ENCODE data around the gene DHX40. TPM values are rescaled to one million over a fixed set of nuclear protein-coding genes. Genes with fewer than 3 reads are reported as not detected.

Gene DHX40
- polyA plus RNA-seq, 1 donor (not counting 4 experiments of a cell fraction or from before 2014, with no cell fraction given): 30.7 TPM

DNA sequence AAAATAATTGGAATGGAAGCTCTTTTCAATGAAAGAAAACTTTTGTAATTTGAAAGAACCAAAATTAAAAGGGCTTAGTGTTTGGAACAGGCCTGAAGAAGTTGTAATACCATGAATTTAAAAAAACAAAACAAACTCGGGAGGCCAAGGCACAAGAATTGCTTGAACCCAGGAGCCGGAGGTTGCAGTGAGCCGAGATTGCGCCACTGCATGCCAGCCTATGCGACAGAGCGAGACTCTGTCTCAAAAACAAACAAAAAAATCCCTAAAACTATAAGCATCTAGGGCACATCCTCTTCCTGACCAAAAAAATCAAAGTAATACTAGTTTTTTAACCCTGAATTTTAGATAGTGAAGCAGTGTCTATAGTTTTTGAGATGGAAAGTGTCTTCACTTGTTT lies 67.0 kb downstream of the DHX40 start:
- no peak overlapping the region for H3K4me3 ChIP-seq (ENCODE audit: control insufficient read depth in 2 of 3, extremely low read depth in 1 of 3, insufficient read depth in 2 of 3, low read depth in 1 of 3, low read length in 3 of 3)
- peaks cover 4% of the 10 kb centered on the region for H3K4me1 ChIP-seq (ENCODE audit: control insufficient read depth, extremely low read depth, insufficient read depth, low read length)
- H3K4me2 ChIP-seq (ENCODE audit: control insufficient read depth, extremely low read depth, insufficient read depth, low read depth, low read length): no peak overlapping the region
- H2AFZ ChIP-seq (ENCODE audit: control insufficient read depth, low read length): no peak overlapping the region
- no peak overlapping the region for H3K27ac ChIP-seq (ENCODE audit: control insufficient read depth, insufficient read depth, low read length)
- no peaks in the 10 kb centered on the region for H3K27me3 ChIP-seq (ENCODE audit: control insufficient read depth, extremely low read depth, insufficient read depth, low read length)
- H3K9ac ChIP-seq (ENCODE audit: control insufficient read depth, extremely low read depth, insufficient read depth, low read length): no peak overlapping the region
- peaks cover 56% of the 10 kb centered on the region for H4K20me1 ChIP-seq (ENCODE audit: control insufficient read depth, extremely low read depth, insufficient read depth, low read length)
- peaks cover 95% of the 10 kb centered on the region for H3K79me2 ChIP-seq (ENCODE audit: control insufficient read depth, insufficient read depth, low read length)
- H3K36me3 ChIP-seq (ENCODE audit: control insufficient read depth in 2 of 2, extremely low read depth in 1 of 2, insufficient read depth in 2 of 2, low read length in 2 of 2): peaks cover 5 to 6% of the 10 kb centered on the region in 2 experiments
- no peak for FAIRE-seq
- DNase-seq (ENCODE audit: low read depth, low spot score): no peak
- H3K9me1 ChIP-seq (ENCODE audit: control insufficient read depth, extremely low read depth, insufficient read depth, low read length): peaks cover 2% of the 10 kb centered on the region
- no peaks in the 10 kb centered on the region for H3K9me3 ChIP-seq (ENCODE audit: control insufficient read depth, low read depth, low read length)
- TF ChIP-seq, protein P1, sequence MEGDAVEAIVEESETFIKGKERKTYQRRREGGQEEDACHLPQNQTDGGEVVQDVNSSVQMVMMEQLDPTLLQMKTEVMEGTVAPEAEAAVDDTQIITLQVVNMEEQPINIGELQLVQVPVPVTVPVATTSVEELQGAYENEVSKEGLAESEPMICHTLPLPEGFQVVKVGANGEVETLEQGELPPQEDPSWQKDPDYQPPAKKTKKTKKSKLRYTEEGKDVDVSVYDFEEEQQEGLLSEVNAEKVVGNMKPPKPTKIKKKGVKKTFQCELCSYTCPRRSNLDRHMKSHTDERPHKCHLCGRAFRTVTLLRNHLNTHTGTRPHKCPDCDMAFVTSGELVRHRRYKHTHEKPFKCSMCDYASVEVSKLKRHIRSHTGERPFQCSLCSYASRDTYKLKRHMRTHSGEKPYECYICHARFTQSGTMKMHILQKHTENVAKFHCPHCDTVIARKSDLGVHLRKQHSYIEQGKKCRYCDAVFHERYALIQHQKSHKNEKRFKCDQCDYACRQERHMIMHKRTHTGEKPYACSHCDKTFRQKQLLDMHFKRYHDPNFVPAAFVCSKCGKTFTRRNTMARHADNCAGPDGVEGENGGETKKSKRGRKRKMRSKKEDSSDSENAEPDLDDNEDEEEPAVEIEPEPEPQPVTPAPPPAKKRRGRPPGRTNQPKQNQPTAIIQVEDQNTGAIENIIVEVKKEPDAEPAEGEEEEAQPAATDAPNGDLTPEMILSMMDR (optimal IDR thresholded peaks at IDR 0.05 in 1 of 3, IDR thresholded peaks at IDR 0.05 in 1 of 3, conservative IDR thresholded peaks at IDR 0.05 in 1 of 3; ENCODE audit: extremely low read depth in 1 of 3, insufficient read depth in 2 of 3, low read length in 3 of 3): no peak
- no peak for TF ChIP-seq EZH2 (IDR thresholded peaks at IDR 0.05; ENCODE audit: low read length)
- dilution Hi-C loops (cut with MboI; ENCODE audit: extremely low pct_ligation_motif_present, low sequenced_read_pairs): no loop called here

DNA sequence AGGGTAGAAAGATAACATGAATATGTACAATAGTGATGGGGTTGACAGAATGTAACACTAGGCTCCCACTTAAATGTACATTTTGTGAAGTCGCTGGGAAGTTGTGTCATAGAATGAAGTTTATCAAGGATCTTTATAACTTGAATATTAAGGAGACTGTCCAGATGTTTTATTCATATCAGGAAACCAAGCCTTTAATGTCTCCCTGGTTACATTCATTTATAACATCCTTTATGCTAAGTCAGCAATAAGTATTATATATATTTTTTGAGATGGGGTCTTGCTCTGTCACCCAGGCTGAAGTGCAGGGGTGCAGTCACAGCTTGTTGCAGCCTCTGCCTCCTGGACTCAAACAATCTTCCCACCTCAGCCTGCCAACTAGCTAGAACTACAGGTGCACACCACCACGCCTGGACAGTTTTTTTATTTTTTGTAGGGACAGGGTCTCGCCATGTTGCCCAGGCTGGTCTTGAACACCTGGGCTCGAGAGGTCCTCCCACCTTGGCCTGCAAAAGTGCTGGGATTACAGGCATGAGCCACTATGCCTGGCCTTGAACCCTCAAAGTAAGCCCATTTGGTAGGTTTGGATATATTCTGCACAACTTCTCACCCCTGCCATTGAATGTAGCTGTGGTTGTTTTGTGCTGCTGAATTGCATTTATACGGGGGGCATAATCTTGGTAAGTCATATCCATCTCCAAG lies 68.4 kb downstream of the DHX40 start:
- H3K9me1 ChIP-seq (ENCODE audit: control insufficient read depth, extremely low read depth, insufficient read depth, low read length): peaks cover 2% of the 10 kb centered on the region
- no peak for FAIRE-seq
- no peak overlapping the region for H3K4me2 ChIP-seq (ENCODE audit: control insufficient read depth, extremely low read depth, insufficient read depth, low read depth, low read length)
- no peak overlapping the region for H2AFZ ChIP-seq (ENCODE audit: control insufficient read depth, low read length)
- dilution Hi-C loops (cut with MboI; ENCODE audit: extremely low pct_ligation_motif_present, low sequenced_read_pairs): no loop called here
- TF ChIP-seq EZH2 (IDR thresholded peaks at IDR 0.05; ENCODE audit: low read length): no peak
- TF ChIP-seq, protein P1 (optimal IDR thresholded peaks at IDR 0.05 in 1 of 3, IDR thresholded peaks at IDR 0.05 in 1 of 3, conservative IDR thresholded peaks at IDR 0.05 in 1 of 3; ENCODE audit: extremely low read depth in 1 of 3, insufficient read depth in 2 of 3, low read length in 3 of 3): no peak
- peaks cover 51% of the 10 kb centered on the region for H4K20me1 ChIP-seq (ENCODE audit: control insufficient read depth, extremely low read depth, insufficient read depth, low read length)
- peaks cover 2 to 6% of the 10 kb centered on the region in 2 experiments for H3K36me3 ChIP-seq (ENCODE audit: control insufficient read depth in 2 of 2, extremely low read depth in 1 of 2, insufficient read depth in 2 of 2, low read length in 2 of 2)
- no peak overlapping the region for H3K27ac ChIP-seq (ENCODE audit: control insufficient read depth, insufficient read depth, low read length)
- peaks cover 94% of the 10 kb centered on the region for H3K79me2 ChIP-seq (ENCODE audit: control insufficient read depth, insufficient read depth, low read length)
- H3K27me3 ChIP-seq (ENCODE audit: control insufficient read depth, extremely low read depth, insufficient read depth, low read length): no peaks in the 10 kb centered on the region
- no peak for DNase-seq (ENCODE audit: low read depth, low spot score)
- H3K9me3 ChIP-seq (ENCODE audit: control insufficient read depth, low read depth, low read length): no peaks in the 10 kb centered on the region
- peaks cover 4% of the 10 kb centered on the region for H3K4me1 ChIP-seq (ENCODE audit: control insufficient read depth, extremely low read depth, insufficient read depth, low read length)
- no peak overlapping the region for H3K9ac ChIP-seq (ENCODE audit: control insufficient read depth, extremely low read depth, insufficient read depth, low read length)
- H3K4me3 ChIP-seq (ENCODE audit: control insufficient read depth in 2 of 3, extremely low read depth in 1 of 3, insufficient read depth in 2 of 3, low read depth in 1 of 3, low read length in 3 of 3): no peak overlapping the region
